T-cell (primary cell): ENCODE measurements around the gene FCER2. TPM values are rescaled to one million over a fixed set of nuclear protein-coding genes. Genes with fewer than 3 reads are reported as not detected.
A peak's percentile ranks its signal among the peaks of the same experiment; 100 is the strongest.

Experiments
- ATAC-seq, 4 experiments: fragments of 200-7000 bp in 3 of 4; fragments of 150-1000 bp in 1 of 4; cut with Tn5 transposase; replicated peaks in 1 of 4; 1 replicate in 3 of 4; 2 replicates in 1 of 4; pipeline ENCODE4 v1.10.0; 2021; ENCODE audit warnings: moderate library complexity in 3 of 4, mild to moderate bottlenecking in 2 of 4, moderate number of reproducible peaks in 1 of 4
- CTCF ChIA-PET, 2 donors: fragments of 300-600 bp; sonication (Branson Sonifier 250); formaldehyde crosslinking; loops; one replicate each; lab custom pipeline; 2022; ENCODE audit warnings: antibody characterized with exemption in 2 of 2; lab: Charles Lee
- POLR2A ChIA-PET, 2 donors: fragments of 300-600 bp; sonication (Branson Sonifier 250); formaldehyde crosslinking; loops; one replicate each; lab custom pipeline; 2022; ENCODE audit warnings: antibody characterized with exemption in 2 of 2; lab: Charles Lee
- DNase-seq, 35 experiments: peaks; one replicate each; pipeline versions ENCODE4 v3.0.0 to v3.0.0-alpha.2; 2013 to 2023
- H3K27ac ChIP-seq: one replicate; pipeline ENCODE4 v1.5.1; 2013; ENCODE audit warnings: low read length
- H3K27me3 ChIP-seq, 2 experiments: replicated peaks in 1 of 2; 1 replicate in 1 of 2; 2 replicates in 1 of 2; pipeline versions ENCODE4 v1.6.1 to v1.7.0; 2013; ENCODE audit warnings: low read length in 1 of 2, mixed read lengths in 1 of 2; ENCODE audit not compliant: control insufficient read depth in 2 of 2, insufficient read depth in 2 of 2; ENCODE audit errors: extremely low read depth in 1 of 2
- H3K36me3 ChIP-seq, 2 donors: 1 replicate in 1 of 2; 2 replicates in 1 of 2; pipeline versions ENCODE4 v1.6.1 to v1.7.0; 2013; ENCODE audit warnings: low read length in 1 of 2; ENCODE audit not compliant: control insufficient read depth in 2 of 2, insufficient read depth in 1 of 2; ENCODE audit errors: extremely low read depth in 1 of 2
- H3K4me1 ChIP-seq, 2 experiments: 1 replicate in 1 of 2; 2 replicates in 1 of 2; pipeline versions ENCODE4 v1.6.1 to v1.7.0; 2013; ENCODE audit warnings: low read length in 2 of 2, mixed read lengths in 1 of 2; ENCODE audit not compliant: insufficient read depth in 2 of 2, control insufficient read depth in 1 of 2; ENCODE audit errors: extremely low read depth in 1 of 2
- H3K4me3 ChIP-seq, 2 donors: 1 replicate in 1 of 2; 2 replicates in 1 of 2; pipeline versions ENCODE4 v1.5.1 to v1.7.0; 2013; ENCODE audit warnings: mild to moderate bottlenecking in 2 of 2, low read length in 1 of 2, moderate library complexity in 1 of 2; ENCODE audit not compliant: control insufficient read depth in 1 of 2; ENCODE audit errors: extremely low read depth in 1 of 2
- H3K9me3 ChIP-seq: 2 replicates; pipeline ENCODE4 v1.7.0; 2013
- H3K27ac Mint-ChIP-seq, 2 donors: one replicate each; pipeline ENCODE4 v1.8.0; 2020 to 2021; ENCODE audit warnings: mild to moderate bottlenecking in 2 of 2, mixed read lengths in 2 of 2
- H3K27me3 Mint-ChIP-seq, 2 donors: one replicate each; pipeline ENCODE4 v1.8.0; 2021 to 2022; ENCODE audit warnings: mixed read lengths in 2 of 2
- H3K36me3 Mint-ChIP-seq: one replicate; pipeline ENCODE4 v1.8.0; 2021; ENCODE audit warnings: mixed read lengths
- H3K4me1 Mint-ChIP-seq, 3 donors: one replicate each; pipeline ENCODE4 v1.8.0; 2020 to 2022; ENCODE audit warnings: mixed read lengths in 3 of 3, mild to moderate bottlenecking in 1 of 3
- H3K4me3 Mint-ChIP-seq, 3 donors: one replicate each; pipeline ENCODE4 v1.8.0; 2020 to 2022; ENCODE audit warnings: mild to moderate bottlenecking in 3 of 3, mixed read lengths in 3 of 3, moderate library complexity in 3 of 3
- H3K9me3 Mint-ChIP-seq, 3 donors: one replicate each; pipeline ENCODE4 v1.8.0; 2020 to 2022; ENCODE audit warnings: mixed read lengths in 3 of 3
- WGBS: methylation state at CpG from one replicate; pipeline ENCODE4 v1.1.5; 2013; ENCODE audit warnings: missing lambda C conversion rate; ENCODE audit not compliant: insufficient coverage; 5-methylcytosine and 5-hydroxymethylcytosine counted together
- total RNA-seq, 35 experiments: library from RNA in 6 of 35; stranded (reverse) in 6 of 35; fragments of 120-200 nt in 1 of 35; gene quantifications; one replicate each; pipeline versions ENCODE4 v1.2.1 to v1.2.4 and lab custom pipeline; 2013 to 2026

Gene FCER2
- total RNA-seq, 5 donors from 2014 or later (not counting 1 experiment from before 2014, with no cell fraction given) = 0.90 to 2.5 (median 1.2) TPM

DNA sequence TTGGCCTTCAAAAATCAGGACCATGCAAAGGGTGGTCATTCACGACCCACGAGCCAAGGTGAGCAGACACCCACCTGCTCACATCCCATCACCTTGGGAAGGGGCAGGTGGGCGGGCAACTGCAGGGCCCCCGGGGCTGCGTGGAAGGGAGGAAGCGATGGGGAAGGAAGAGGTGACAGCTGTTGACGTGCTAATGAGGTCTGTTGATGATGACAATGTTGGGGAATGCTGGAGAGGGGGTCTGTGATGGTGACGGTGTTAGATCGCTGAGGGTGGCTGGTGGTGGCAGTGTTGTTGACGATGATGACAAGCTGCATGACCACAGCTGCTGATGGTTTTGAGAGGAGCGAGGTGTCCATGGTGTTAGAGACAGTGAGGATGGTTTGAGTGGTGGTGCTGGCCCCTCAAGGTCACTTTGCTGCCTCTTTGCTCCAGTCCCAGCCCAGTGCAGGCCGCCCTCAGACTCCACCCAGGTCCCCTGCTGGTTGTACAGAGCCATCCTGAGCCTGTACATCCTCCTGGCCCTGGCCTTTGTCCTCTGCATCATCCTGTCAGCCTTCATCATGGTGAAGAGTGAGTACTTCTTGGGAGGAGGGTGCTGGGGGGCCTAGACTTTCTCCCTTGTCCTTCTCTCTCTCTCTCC lies 24.1 kb downstream of the FCER2 start:
- Mint-ChIP-seq H3K27me3 (peaks cover 15 to 36% of the 10 kb centered on the region in 2 donors), H3K27ac (no peak overlapping the region), H3K4me1 (peaks cover 39 to 56% (median 48%) of the 10 kb centered on the region in 3 donors), H3K36me3 (peaks cover 4% of the 10 kb centered on the region), H3K4me3 (peak overlapping the region in 1 of 3 donors; percentile 4), H3K9me3 (no peaks in the 10 kb centered on the region)
- no peak for ATAC-seq
- no peaks in the 10 kb centered on the region for H3K9me3 ChIP-seq
- CTCF ChIA-PET = interaction anchor here (0.6 to 0.7 kb wide), 3 partner anchors 22 to 160 kb away, joined by 3 to 5 read pairs (median 3); no protein-coding TSS in a partner anchor
- no peak overlapping the region for H3K27ac ChIP-seq
- no peak overlapping the region for H3K4me3 ChIP-seq
- 43% methylated on average over 7 of the region's 12 CpGs for WGBS
- DNase-seq = no peak
- peaks cover 0 to 5% of the 10 kb centered on the region in 2 donors for H3K36me3 ChIP-seq
- POLR2A ChIA-PET = no interaction called here
- H3K4me1 ChIP-seq = peaks cover 22 to 49% of the 10 kb centered on the region in 2 experiments
- peaks cover 0 to 41% of the 10 kb centered on the region in 2 experiments for H3K27me3 ChIP-seq

DNA sequence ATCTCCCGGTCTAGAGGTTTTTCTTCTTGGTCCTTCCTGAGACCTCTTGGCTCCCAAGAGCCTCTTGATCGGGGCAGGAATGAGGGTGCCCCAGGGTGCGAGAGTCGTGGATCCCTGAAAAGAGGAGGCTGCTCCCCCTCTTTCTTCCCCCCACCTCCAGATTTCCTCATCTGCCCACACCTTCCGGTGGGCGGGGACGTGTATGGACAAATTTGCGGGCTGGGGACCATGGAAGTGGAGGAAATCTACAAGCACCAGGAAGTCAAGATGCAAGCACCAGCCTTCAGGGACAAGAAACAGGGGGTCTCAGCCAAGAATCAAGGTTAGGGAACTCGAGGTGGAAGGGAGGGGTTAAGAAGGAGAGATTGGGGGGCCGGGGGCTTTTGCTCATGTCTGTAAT lies 25.1 kb downstream of the FCER2 start, which contains the start of gene MCEMP1:
MCEMP1 (plus strand) TSS at position 237 of the 400 bp plus-strand sequence; CDS start at position 268, 31 bp downstream.
- ATAC-seq = no peak
- ChIA-PET CTCF (no interaction called here), POLR2A (interaction anchor here in 1 of 2 donors (0.6 kb wide), 1 partner anchor 21 kb away, joined by 3 read pairs; no protein-coding TSS in a partner anchor)
- no peak within 1 kb of the TSS for H3K4me3 ChIP-seq
- Mint-ChIP-seq H3K9me3 (no peaks in the 10 kb centered on the region), H3K4me3 (peak within 1 kb of the TSS in 1 of 3 donors; percentile 55), H3K36me3 (no peaks in the 10 kb centered on the region), H3K4me1 (peaks cover 34 to 51% (median 47%) of the 10 kb centered on the region in 3 donors), H3K27me3 (peaks cover 17 to 38% of the 10 kb centered on the region in 2 donors), H3K27ac (no peak within 1 kb of the TSS)
- H3K4me1 ChIP-seq = peaks cover 22 to 39% of the 10 kb centered on the region in 2 experiments
- H3K9me3 ChIP-seq = no peaks in the 10 kb centered on the region
- H3K27me3 ChIP-seq = peaks cover 0 to 46% of the 10 kb centered on the region in 2 experiments
- DNase-seq = no peak
- no peaks in the 10 kb centered on the region for H3K36me3 ChIP-seq
- no peak within 1 kb of the TSS for H3K27ac ChIP-seq
- WGBS = 15% methylated on average over 2 of the region's 10 CpGs

DNA sequence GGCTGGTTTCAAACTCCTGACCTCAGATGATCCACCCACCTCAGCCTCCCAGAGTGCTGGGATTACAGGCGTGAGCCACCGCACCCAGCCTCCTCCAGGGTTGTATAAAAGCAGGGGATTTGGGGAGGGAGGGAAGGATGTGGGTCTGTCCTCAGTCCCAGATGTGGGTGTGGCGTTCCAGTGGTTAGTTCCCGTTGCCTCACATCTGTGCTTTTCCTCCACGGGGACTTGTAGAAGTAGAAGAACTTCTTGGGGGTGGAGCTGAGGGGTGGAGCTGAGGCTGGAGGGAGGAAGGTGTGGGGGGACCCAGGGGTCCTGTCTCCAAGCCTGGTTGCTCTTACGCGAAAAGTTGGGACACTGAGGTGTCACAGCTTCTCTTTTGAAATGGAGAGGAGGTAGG lies 25.6 kb downstream of the FCER2 start:
- Mint-ChIP-seq H3K4me3 (peak overlapping the region in 1 of 3 donors; percentile 55), H3K9me3 (no peaks in the 10 kb centered on the region), H3K4me1 (peaks cover 30 to 47% (median 42%) of the 10 kb centered on the region in 3 donors), H3K27ac (no peak overlapping the region), H3K36me3 (no peaks in the 10 kb centered on the region), H3K27me3 (peaks cover 20 to 42% of the 10 kb centered on the region in 2 donors)
- ATAC-seq (no peak), DNase-seq (no peak)
- Histone ChIP-seq H3K4me3 (no peak overlapping the region), H3K9me3 (no peaks in the 10 kb centered on the region), H3K4me1 (peaks cover 21 to 35% of the 10 kb centered on the region in 2 experiments), H3K36me3 (no peaks in the 10 kb centered on the region), H3K27me3 (peaks cover 0 to 50% of the 10 kb centered on the region in 2 experiments), H3K27ac (no peak overlapping the region)
- WGBS = 4% methylated on average over 3 of the region's 7 CpGs
- ChIA-PET CTCF (interaction anchor here in 1 of 2 donors (0.5 kb wide), 1 partner anchor 940 kb away, joined by 8 read pairs; no protein-coding TSS in a partner anchor), POLR2A (interaction anchor here in 1 of 2 donors (0.6 kb wide), 1 partner anchor 20 kb away, joined by 3 read pairs; no protein-coding TSS in a partner anchor)

DNA sequence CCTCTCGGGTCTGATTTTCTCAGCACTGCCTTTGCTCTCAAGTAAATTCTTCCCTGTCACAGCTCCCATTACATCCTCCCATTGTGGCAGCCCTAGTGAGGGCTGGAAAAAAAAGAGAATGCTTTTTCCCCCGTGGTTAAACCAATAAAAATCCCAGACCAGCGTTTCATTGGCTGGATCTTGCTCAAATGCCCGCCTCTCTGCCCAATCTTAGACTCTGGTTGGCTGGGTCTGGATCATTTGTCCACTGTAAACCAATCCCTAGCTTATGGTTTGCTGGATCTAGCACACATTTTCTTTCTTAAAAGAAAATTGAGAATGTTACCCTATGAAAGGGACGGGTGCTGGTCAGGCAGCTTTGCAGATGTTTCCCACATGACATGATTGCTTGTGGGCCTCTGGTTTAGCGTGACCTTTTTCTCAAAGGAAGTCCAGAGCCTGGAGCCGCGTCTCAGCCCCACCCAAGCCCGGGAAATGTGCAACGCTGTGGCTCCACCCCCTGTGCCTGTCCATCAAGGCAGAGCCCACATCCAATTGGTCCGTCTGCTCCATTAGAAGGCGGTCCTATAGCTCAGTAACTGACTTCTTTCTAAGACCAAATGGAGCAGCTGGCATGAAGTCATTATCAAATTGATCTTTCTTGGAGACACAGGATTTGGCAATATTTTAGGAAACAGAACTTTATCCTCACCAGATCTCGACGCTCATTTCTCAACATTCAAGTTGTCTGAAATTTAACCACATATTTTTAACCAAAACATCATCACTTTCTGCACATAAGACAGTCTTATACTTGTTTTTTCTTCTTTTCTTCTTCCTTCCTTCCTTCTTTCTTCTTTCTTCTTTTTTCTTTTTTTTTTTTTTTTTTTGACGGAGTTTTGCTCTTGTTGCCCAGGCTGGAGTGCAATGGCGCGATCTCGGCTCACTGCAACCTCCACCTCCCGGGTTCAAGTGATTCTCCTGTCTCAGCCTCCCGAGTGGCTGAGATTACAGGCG lies 27.6 kb downstream of the FCER2 start:
- Histone ChIP-seq H3K9me3 (no peaks in the 10 kb centered on the region), H3K4me3 (no peak overlapping the region), H3K27ac (no peak overlapping the region), H3K36me3 (no peaks in the 10 kb centered on the region), H3K4me1 (peaks cover 11 to 32% of the 10 kb centered on the region in 2 experiments), H3K27me3 (peaks cover 0 to 65% of the 10 kb centered on the region in 2 experiments)
- Mint-ChIP-seq H3K9me3 (no peaks in the 10 kb centered on the region), H3K4me1 (peaks cover 27 to 46% (median 45%) of the 10 kb centered on the region in 3 donors), H3K27ac (no peak overlapping the region), H3K36me3 (no peaks in the 10 kb centered on the region), H3K27me3 (peaks cover 34 to 56% of the 10 kb centered on the region in 2 donors), H3K4me3 (no peak overlapping the region)
- ATAC-seq (peak in 1 of 4 experiments; percentile 19), DNase-seq (peak in 4 of 35 experiments; percentile 18 to 47 (median 32))
- ChIA-PET CTCF (interaction anchor here in 1 of 2 donors (1.0 kb wide), 1 partner anchor 106 kb away, joined by 4 read pairs; no protein-coding TSS in a partner anchor), POLR2A (interaction anchor here in 1 of 2 donors (0.6 kb wide), 1 partner anchor 107 kb away, joined by 5 read pairs; no protein-coding TSS in a partner anchor)
- 45% methylated on average over 11 of the region's 21 CpGs for WGBS

DNA sequence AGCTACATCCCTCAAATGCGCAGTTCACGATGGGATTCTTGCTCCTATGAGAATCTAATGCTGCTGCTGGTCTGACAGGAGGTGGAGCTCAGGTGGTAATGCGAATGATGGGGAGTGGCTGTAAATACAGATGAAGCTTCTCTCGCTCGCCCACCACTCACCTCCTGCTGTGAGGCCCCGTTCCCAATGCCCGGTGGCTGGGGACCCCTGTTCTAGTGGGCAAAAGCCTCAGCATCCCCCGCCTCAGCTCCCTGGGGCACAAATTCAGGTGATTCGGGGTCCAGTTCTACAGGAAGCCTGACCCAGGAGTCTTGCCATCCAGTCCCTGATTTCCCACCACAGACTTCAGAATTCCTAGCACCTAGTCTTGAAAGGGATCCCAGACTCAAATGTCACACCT lies 29.4 kb downstream of the FCER2 start:
- H3K4me1 Mint-ChIP-seq = peaks cover 32 to 48% (median 38%) of the 10 kb centered on the region in 3 donors

More for the DNA sequence above, 29.4 kb downstream of the FCER2 start:
- Mint-ChIP-seq H3K27ac (no peak overlapping the region), H3K36me3 (no peaks in the 10 kb centered on the region), H3K4me3 (no peak overlapping the region), H3K27me3 (peaks cover 32 to 50% of the 10 kb centered on the region in 2 donors), H3K9me3 (no peaks in the 10 kb centered on the region)
- no CpG with 5 or more reads among the region's 9 CpGs for WGBS
- Histone ChIP-seq H3K4me1 (peaks cover 10 to 33% of the 10 kb centered on the region in 2 experiments), H3K27me3 (peaks cover 0 to 54% of the 10 kb centered on the region in 2 experiments), H3K9me3 (no peaks in the 10 kb centered on the region), H3K27ac (no peak overlapping the region), H3K36me3 (no peaks in the 10 kb centered on the region), H3K4me3 (no peak overlapping the region)
- ChIA-PET CTCF (no interaction called here), POLR2A (interaction anchor here in 1 of 2 donors (0.6 kb wide), 1 partner anchor 20 kb away, joined by 3 read pairs; no protein-coding TSS in a partner anchor)
- ATAC-seq (no peak), DNase-seq (no peak)
